Transverse colon (tissue), 4 donors: ENCODE results near the gene CHAT. TPM values are rescaled to one million over a fixed set of nuclear protein-coding genes. Genes with fewer than 3 reads are reported as not detected.

Experiments used
- DNase-seq: peaks from one replicate; pipeline ENCODE4 v3.0.0-alpha.2; 2019
- H3K27ac ChIP-seq, 4 donors: fragments of 200-600 bp; sonication (generic); 2 replicates each; pipeline ENCODE4 v1.5.1; 2016 to 2018; ENCODE audit warnings: inconsistent platforms in 4 of 4
- H3K27me3 ChIP-seq: fragments of 200-600 bp; sonication (generic); 2 replicates; pipeline ENCODE4 v1.5.1; 2017; ENCODE audit warnings: inconsistent platforms
- H3K36me3 ChIP-seq, 4 donors: fragments of 200-600 bp; sonication (generic); 2 replicates each; pipeline ENCODE4 v1.5.1; 2017 to 2019; ENCODE audit warnings: inconsistent platforms in 4 of 4
- H3K4me1 ChIP-seq, 4 donors: fragments of 200-600 bp; sonication (generic); 2 replicates each; pipeline ENCODE4 v1.5.1; 2017 to 2020; ENCODE audit warnings: inconsistent platforms in 4 of 4
- H3K4me3 ChIP-seq, 4 donors: fragments of 200-600 bp; sonication (generic); 1 replicate in 1 of 4; 2 replicates in 3 of 4; pipeline versions ENCODE4 v1.5.1 to v1.6.1; 2017 to 2019; ENCODE audit warnings: inconsistent platforms in 4 of 4
- H3K9me3 ChIP-seq, 2 donors: fragments of 200-600 bp; sonication (generic); 2 replicates each; pipeline ENCODE4 v1.5.1; 2017 to 2019; ENCODE audit warnings: inconsistent platforms in 2 of 2
- CTCF ChIP-seq, 5 experiments: fragments of 200-600 bp in 3 of 5; fragments of 450-650 bp in 2 of 5; sonication (generic) in 3 of 5; IDR thresholded peaks; 1 replicate in 2 of 5; 2 replicates in 3 of 5; pipeline ENCODE4 v1.5.1; 2016 to 2017; ENCODE audit warnings: antibody characterized with exemption in 5 of 5, inconsistent platforms in 3 of 5, mild to moderate bottlenecking in 2 of 5, moderate library complexity in 1 of 5
- EP300 ChIP-seq: sonication (generic); formaldehyde crosslinking; IDR thresholded peaks from one replicate; pipeline ENCODE4 v1.6.1; 2017; ENCODE audit warnings: antibody characterized with exemption, low read depth
- POLR2A ChIP-seq: fragments of 450-650 bp; IDR thresholded peaks from one replicate; pipeline ENCODE4 v1.6.1; 2016; ENCODE audit warnings: antibody characterized with exemption, mild to moderate bottlenecking, moderate library complexity
- POLR2AphosphoS5 ChIP-seq, 3 donors: sonication (generic); formaldehyde crosslinking; IDR thresholded peaks; one replicate each; pipeline ENCODE4 v1.6.1; 2016; ENCODE audit warnings: antibody characterized with exemption in 3 of 3
- WGBS, 2 donors: methylation state at CpG; one replicate each; pipeline ENCODE4 v1.1.5; 2018; ENCODE audit warnings: low coverage in 1 of 2; 5-methylcytosine and 5-hydroxymethylcytosine counted together
- in situ Hi-C, 4 donors: fragments of 200-750 bp; cut with MboI; loops; one replicate each; pipeline versions ENCODE4 v1.15.0 to v1.15.1; 2017; ENCODE audit warnings: low sequenced_read_pairs in 3 of 4, low pct_ligation_motif_present in 1 of 4, low pct_unique_long_range_greater_than_20kb in 1 of 4
- intact Hi-C: fragments of 100-400 bp; cut with DNase I; formaldehyde crosslinking; loops from one replicate; pipeline ENCODE4 v1.15.1; 2023; ENCODE audit warnings: low total_unique reads
- total RNA-seq, 4 donors: library from RNA; depleted of rRNA; stranded (reverse); fragments of >200 nt; gene quantifications; one replicate each; pipeline ENCODE4 v1.1.0, GENCODE V29; 2016

CHAT gene
- total RNA-seq, 4 donors from 2014 or later = 1.1 to 3.8 TPM; not detected in 2

- Histone ChIP-seq H3K27me3 (peaks cover 17% of the 10 kb centered on the region), H3K27ac (no peak overlapping the region), H3K4me3 (no peak overlapping the region), H3K36me3 (no peaks in the 10 kb centered on the region), H3K4me1 (no peaks in the 10 kb centered on the region), H3K9me3 (no peaks in the 10 kb centered on the region)
- in situ Hi-C loops = no loop called here
- no peak for DNase-seq
- TF ChIP-seq POLR2AphosphoS5 (IDR thresholded peaks at IDR 0.05) (no peak), EP300 (no peak), POLR2A (no peak), CTCF (IDR thresholded peaks at IDR 0.05) (no peak)
- intact Hi-C loops = no loop called here
- 72% methylated on average over 5 of the region's 8 CpGs; no CpG with 5 or more reads in 1 of the 2 donors for WGBS, 2 donors
These were observed 13.8 kb upstream of the CHAT start for GRCh38 chr10:49600046-49600445.

GRCh38 chr10:49600781-49601400, 12.9 kb upstream of the CHAT start:
- no peak for DNase-seq
- no peak overlapping the region for H3K4me3 ChIP-seq
- H3K36me3 ChIP-seq = no peaks in the 10 kb centered on the region
- no peak overlapping the region for H3K27ac ChIP-seq
- WGBS, 2 donors = 73 to 80% methylated on average over 3 to 4 of the region's 4 CpGs
- no peaks in the 10 kb centered on the region for H3K9me3 ChIP-seq
- intact Hi-C loops = no loop called here
- H3K4me1 ChIP-seq = no peaks in the 10 kb centered on the region
- TF ChIP-seq EP300 (no peak), CTCF (IDR thresholded peaks at IDR 0.05) (no peak), POLR2AphosphoS5 (IDR thresholded peaks at IDR 0.05) (no peak), POLR2A (no peak)
- in situ Hi-C loops = no loop called here
- H3K27me3 ChIP-seq = peaks cover 17% of the 10 kb centered on the region

GRCh38 chr10:49601857-49602256, 12.0 kb upstream of the CHAT start:
- no peaks in the 10 kb centered on the region for H3K36me3 ChIP-seq
- peaks cover 22% of the 10 kb centered on the region for H3K27me3 ChIP-seq
- no peak for DNase-seq

GRCh38 chr10:49602380-49603023, 11.3 kb upstream of the CHAT start:
- DNase-seq = no peak
- Histone ChIP-seq H3K27me3 (peaks cover 29% of the 10 kb centered on the region), H3K27ac (no peak overlapping the region), H3K36me3 (no peaks in the 10 kb centered on the region), H3K9me3 (no peaks in the 10 kb centered on the region), H3K4me1 (no peaks in the 10 kb centered on the region), H3K4me3 (no peak overlapping the region)
- no peak for TF ChIP-seq EP300
- TF ChIP-seq CTCF (IDR thresholded peaks at IDR 0.05) = no peak
- TF ChIP-seq POLR2AphosphoS5 (IDR thresholded peaks at IDR 0.05) = no peak
- no peak for TF ChIP-seq POLR2A
- 80 to 81% methylated on average over 1 to 2 of the region's 2 CpGs for WGBS, 2 donors
- in situ Hi-C loops (no loop called here), intact Hi-C loops (no loop called here)

More at GRCh38 chr10:49601857-49602256, 12.0 kb upstream of the CHAT start:
- no peaks in the 10 kb centered on the region for H3K9me3 ChIP-seq
- no peaks in the 10 kb centered on the region for H3K4me1 ChIP-seq
- no peak overlapping the region for H3K27ac ChIP-seq
- WGBS, 2 donors = 76% methylated on average over 7 of the region's 7 CpGs; no CpG with 5 or more reads in 1 of the 2 donors
- intact Hi-C loops = no loop called here
- H3K4me3 ChIP-seq = no peak overlapping the region
- in situ Hi-C loops = no loop called here
- TF ChIP-seq POLR2AphosphoS5 (IDR thresholded peaks at IDR 0.05) = no peak
